Bronchial epithelial cell (primary cell): Measurements from ENCODE around the gene DMRT1. TPM values are rescaled to one million over a fixed set of nuclear protein-coding genes. Genes with fewer than 3 reads are reported as not detected.

Experiments used
- DNase-seq: peaks from one replicate; pipeline ENCODE4 v3.0.0-alpha.2; 2010; ENCODE audit warnings: low read depth
- FAIRE-seq: peaks from 2 replicates; lab custom pipeline; 2011; peaks lifted over from hg19 to GRCh38; lab: Jason Lieb, UNC
- H3K27me3 ChIP-seq: 2 replicates; pipeline ENCODE4 v1.5.1; 2011; ENCODE audit warnings: low read length; ENCODE audit not compliant: control insufficient read depth, insufficient read depth
- H3K36me3 ChIP-seq: 2 replicates; pipeline ENCODE4 v1.5.1; 2011; ENCODE audit warnings: low read length; ENCODE audit not compliant: control insufficient read depth, insufficient read depth
- H3K4me3 ChIP-seq: 2 replicates; pipeline ENCODE4 v1.5.1; 2011; ENCODE audit warnings: mild to moderate bottlenecking, low read depth, low read length, control low read depth
- total RNA-seq: library from RNA; depleted of rRNA; stranded (reverse); fragments of >200 nt; gene quantifications from 2 replicates; pipeline ENCODE4 v1.2.1, GENCODE V29; 2014
- TF ChIP-seq, protein P1 (sequence below): IDR thresholded peaks from 2 replicates; pipeline ENCODE4 v1.5.1; 2011; ENCODE audit warnings: mild to moderate bottlenecking, moderate library complexity, low read length, control low read depth, inconsistent platforms; ENCODE audit not compliant: insufficient read depth, severe bottlenecking

The DMRT1 gene
- total RNA-seq, 1 donor from 2014 or later: not detected

GRCh38 chr9:1013021-1013420 is 171.5 kb downstream of the DMRT1 start:
- FAIRE-seq: no peak
- H3K36me3 ChIP-seq: no peaks in the 10 kb centered on the region

DNA sequence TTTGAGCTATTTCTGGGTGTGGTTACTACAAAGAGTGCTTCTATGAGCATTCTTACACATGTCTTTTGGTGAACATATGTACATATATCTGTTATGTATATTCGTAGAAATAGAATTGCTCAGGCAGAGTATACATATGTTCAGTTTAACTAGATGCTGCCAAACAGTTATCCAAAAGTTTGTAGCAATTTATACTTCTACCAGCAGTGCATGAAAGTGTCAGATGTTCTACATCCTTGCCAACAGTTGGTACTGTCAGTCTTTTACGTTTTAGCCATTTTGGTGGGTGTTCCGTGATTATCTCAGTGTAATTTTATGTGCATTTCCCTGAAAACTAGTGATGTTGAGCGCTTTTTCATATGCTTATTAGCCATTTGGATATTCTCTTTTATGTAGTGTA is 172.7 kb downstream of the DMRT1 start:
- H3K4me3 ChIP-seq: no peak overlapping the region
- no peaks in the 10 kb centered on the region for H3K27me3 ChIP-seq
- DNase-seq (no peak), FAIRE-seq (no peak)
- H3K36me3 ChIP-seq: no peaks in the 10 kb centered on the region
- TF ChIP-seq, protein P1, sequence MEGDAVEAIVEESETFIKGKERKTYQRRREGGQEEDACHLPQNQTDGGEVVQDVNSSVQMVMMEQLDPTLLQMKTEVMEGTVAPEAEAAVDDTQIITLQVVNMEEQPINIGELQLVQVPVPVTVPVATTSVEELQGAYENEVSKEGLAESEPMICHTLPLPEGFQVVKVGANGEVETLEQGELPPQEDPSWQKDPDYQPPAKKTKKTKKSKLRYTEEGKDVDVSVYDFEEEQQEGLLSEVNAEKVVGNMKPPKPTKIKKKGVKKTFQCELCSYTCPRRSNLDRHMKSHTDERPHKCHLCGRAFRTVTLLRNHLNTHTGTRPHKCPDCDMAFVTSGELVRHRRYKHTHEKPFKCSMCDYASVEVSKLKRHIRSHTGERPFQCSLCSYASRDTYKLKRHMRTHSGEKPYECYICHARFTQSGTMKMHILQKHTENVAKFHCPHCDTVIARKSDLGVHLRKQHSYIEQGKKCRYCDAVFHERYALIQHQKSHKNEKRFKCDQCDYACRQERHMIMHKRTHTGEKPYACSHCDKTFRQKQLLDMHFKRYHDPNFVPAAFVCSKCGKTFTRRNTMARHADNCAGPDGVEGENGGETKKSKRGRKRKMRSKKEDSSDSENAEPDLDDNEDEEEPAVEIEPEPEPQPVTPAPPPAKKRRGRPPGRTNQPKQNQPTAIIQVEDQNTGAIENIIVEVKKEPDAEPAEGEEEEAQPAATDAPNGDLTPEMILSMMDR: no peak

More at GRCh38 chr9:1013021-1013420, 171.5 kb downstream of the DMRT1 start:
- Histone ChIP-seq H3K27me3 (no peaks in the 10 kb centered on the region), H3K4me3 (no peak overlapping the region)
- no peak for DNase-seq
- TF ChIP-seq, protein P1: no peak

- FAIRE-seq: no peak
Measured at GRCh38 chr9:1014640-1015039, 173.1 kb downstream of the DMRT1 start.

DNA sequence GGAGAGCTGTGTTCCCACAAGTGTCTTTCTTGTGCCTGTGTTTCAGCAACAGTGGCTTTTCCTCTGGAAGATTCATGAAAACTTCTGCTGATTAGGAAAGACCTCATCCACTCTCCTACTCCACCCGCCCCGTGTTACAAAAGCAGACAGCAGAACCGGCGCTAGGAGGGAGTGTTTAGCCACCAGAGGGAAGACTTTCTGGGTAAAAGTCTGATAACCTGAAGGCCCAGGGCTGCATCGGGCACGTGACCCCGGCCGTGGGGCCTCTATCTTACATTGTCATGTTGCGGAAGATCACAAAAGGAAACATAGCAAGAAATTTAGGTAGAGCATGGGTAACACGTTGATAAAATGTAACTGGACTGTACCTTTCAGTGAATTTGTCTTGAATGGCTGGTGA is 176.6 kb downstream of the DMRT1 start:
- FAIRE-seq: no peak
- no peak overlapping the region for H3K4me3 ChIP-seq
- peak; percentile 48 for DNase-seq
- TF ChIP-seq, protein P1: peak; percentile 76
- no peaks in the 10 kb centered on the region for H3K36me3 ChIP-seq
- H3K27me3 ChIP-seq: no peaks in the 10 kb centered on the region

More at GRCh38 chr9:1014640-1015039, 173.1 kb downstream of the DMRT1 start:
- TF ChIP-seq, protein P1: no peak
- Histone ChIP-seq H3K36me3 (no peaks in the 10 kb centered on the region), H3K4me3 (no peak overlapping the region), H3K27me3 (no peaks in the 10 kb centered on the region)
- no peak for DNase-seq

Other genes starting within 250 kb of the DMRT1 start
- gene DMRT3, start 135.0 kb downstream of the DMRT1 start, total RNA-seq: not detected in 2 replicates
- 0.38 and 0.53 TPM in 2 replicates for gene DMRT2, start 208.7 kb downstream of the DMRT1 start, total RNA-seq